CD4-positive, alpha-beta T cell treated with Interferon gamma for 1 hour (primary cell): Measurements from ENCODE around the gene BCL2A1.
"Not testable (repeated sequence)": the region's sequence is repeated elsewhere in the genome, so short reads cannot be mapped to it uniquely, and the experiment has no call there.

ENCODE experiments used
- DNase-seq: peaks from one replicate; pipeline ENCODE4 v3.0.0-alpha.2; 2020

Gene BCL2A1

DNA sequence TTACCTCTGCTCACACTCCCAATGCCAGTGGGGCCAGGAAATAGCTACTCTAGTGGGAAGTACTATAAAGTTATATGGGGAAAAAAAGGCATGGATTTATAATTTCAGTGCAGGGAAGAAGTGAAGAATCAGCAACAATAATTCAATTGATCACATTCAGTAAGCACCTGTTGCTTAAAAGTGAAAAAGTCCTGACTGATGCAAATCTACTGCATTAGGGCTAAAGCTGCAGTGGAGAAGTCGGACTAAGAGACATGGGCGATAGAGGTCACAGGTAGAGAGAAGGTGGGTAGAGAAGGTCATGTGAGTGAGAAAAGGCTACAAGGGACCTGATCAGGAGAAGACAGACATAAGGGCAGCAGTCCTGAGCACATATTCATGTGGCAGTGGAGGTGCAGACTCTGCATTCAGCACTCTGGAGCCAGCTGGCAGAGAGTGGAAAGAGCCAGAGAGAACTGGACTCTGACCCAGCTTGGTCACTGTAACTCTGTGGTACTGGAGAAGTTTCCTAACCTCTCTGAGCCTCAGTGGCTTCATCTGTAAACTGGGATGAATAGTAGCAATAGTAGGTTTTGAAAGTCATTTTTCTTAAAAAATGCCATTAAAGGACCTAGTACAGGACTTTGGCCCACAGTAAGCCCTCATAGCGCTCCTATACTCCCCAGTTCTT is 17.6 kb upstream of the BCL2A1 start:
- DNase-seq, result no peak

DNA sequence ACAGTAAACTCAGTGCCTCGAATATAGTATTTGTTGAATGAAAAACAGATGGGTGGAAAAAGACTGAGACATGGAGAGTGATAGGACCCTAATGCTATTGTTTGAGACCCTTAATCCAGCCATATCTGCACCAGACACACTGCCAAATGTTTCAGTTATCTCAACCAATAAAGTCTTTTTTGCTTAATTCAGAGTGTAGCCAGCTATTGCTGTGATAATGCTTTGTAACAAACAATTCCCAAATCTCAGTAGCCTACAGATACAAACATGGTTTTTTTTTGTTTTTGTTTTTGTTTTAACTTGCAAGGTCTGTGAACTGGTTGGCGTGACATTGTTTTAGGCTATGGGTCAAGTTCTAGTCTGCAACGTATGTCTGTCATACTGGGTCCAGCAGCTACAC is 17.0 kb upstream of the BCL2A1 start:
- DNase-seq, result no peak

DNA sequence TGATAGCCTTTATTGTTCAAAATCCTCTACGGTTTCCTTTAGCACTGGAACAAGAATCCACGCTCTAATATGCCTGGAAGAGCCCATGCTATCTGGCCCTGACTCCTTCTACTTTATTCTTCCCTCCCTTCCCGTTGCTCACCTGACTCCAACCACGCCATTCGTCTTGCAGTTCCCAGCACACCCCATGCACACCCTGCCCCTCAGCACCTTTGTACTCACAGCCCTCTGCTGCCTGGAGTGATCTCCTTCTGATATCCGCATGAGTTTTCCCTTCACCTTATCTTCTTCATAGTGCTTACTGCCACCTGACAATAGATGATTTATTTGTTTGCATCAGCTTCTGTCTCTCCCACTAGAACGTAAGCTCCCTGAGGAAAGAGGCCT is 16.6 kb upstream of the BCL2A1 start:
- DNase-seq, result no peak

DNA sequence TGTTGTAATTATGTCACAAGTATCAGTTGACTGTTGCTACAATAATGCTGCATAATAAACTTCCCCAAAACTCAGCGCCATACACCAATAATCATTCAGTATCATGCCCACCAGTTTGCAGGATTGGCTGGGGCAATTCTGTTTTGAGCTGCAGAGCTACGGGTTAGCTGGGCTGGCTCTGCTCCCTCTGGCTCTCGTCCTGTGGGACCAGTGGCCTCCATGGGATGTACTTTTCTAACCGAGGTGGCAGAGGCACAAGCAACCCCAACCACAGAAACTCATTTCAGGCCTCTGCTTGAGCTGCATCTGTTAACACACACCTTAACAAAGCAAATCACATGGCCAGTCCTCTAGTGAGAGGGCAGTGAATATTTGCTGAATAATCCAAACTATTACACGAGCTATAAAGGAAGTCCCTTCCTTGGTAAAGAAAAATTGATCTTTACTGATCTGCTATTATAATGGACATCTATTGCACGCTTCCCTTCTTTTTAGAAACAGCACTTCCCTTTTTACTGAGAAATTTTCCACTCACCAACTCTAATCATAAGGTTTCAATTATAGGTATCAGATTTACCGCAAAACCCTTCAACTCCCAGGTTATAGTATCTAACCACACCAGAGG is 10.9 kb upstream of the BCL2A1 start:
- no peak for DNase-seq

DNA sequence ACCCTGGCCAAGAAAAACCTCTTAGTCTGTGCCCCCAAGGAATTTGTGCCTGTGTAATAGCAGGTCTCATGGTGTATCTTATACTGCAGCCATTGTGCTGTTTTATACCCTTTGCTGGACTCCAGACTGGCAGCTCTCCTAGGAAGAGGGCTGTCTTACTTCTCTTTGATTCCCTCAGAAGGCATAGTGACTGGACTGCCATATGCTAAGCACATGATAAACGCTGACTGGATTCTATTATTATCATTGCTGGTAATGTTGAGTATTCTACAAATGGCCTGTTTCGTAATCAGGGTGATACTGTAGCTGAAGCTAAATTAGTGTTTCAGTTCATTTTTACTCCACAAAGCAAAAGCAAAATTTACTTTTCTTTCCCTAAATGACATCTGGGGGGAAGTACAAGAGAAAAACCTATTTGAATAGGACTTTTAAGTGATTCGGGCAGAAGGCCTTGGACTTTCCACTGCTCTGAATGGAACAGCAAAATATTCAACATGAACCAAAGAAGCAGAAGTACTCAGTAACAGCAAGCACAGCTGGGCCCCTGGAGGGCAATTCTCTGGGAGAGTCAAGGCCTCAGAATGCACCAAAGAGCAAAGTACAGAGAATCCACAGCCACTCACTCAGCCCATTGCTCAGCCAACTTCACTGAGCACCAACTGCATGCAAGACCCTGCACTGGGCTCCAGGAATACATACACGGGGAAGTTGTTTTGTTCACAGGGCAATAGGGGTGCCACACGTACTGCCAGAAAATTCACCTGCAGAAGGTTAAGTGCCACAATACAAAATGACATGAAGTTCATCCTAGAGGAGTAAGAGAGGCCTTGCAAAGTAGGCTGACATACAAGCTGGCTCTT is 7.9 kb upstream of the BCL2A1 start:
- DNase-seq, result no peak

DNA sequence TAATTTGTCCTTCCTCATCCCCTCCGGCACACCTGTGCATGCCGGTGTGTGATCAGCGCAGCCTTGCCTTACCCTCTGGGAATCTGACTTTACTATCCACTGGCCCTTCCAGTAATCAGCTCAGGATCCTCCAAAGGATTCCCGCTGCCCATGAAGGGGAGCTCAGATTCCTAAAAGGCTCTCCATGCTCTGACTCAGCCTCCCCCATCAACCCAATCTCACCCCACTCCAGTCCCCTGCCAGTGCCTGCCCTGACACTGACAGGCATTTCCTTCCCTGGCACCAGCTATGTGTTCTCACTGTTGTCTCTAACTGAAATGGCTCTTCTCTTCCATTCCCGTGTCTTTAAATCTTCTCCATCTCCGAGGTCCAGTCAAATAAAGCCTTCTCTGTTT is 7.3 kb upstream of the BCL2A1 start:
- no peak for DNase-seq

DNA sequence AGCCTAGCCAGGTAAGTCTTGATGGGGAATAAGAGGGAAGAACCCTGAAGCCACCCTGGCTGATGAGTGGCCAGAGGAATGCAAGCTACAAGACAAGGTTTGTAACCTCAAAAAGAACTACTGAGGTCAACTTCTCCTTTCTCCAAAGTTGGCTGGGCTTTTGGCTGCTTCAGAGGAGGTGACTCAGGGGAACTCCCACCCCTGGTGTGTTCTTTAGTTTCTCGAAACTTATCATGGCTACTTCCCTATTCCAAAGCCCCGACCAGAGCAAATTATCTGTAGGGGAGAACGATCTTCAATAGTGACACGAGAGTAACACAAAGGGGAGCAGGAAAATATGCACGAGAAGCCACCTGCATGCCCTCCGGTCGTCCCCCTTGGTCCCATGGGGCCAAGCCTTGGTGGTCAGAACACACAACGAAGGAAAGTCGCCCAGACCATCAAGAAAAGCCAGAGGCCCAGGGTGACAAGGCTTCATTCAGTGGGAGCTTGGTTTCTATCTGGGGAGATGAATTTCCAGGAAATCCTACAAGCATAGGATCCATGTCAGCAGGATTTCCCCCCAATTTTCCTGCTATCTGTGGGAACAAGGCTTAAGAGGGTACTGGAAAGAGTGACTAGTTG is 6.5 kb upstream of the BCL2A1 start:
- peak; percentile 66 for DNase-seq

DNA sequence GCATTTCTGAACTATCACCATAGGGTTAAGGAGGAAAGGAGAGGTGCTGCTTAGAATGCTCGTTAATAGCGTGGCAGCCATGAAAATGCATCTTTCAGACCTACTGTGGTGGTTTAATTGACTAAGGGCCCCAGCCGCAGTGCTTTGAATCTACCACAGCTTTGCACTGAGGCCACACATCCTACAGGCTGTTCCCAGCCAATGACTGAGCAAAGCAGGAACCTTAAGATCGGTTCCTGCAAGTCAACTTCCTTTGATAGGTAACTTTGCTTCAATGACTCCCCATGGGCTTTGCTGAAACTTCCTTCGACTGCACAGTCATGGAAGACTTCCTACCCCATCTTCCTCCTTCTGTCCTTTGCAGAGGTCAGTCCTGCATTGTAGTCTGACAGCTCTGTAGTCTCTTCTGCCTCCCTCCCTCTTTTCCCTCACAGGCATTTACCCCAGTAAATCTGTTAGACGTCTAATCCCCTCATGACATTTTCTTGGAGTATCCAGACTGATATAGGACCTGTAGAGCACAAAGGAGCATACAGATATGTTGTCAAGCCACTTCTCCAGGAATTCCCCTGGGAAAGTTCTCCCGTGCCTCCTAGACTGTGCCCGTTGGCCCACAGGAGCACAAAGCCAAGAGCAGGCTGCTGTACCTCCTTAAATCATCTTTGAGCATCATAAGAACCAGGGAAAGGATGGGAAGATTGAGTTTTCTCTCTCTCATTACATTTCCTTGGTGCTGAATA is 2.6 kb upstream of the BCL2A1 start:
- DNase-seq, result no peak

DNA sequence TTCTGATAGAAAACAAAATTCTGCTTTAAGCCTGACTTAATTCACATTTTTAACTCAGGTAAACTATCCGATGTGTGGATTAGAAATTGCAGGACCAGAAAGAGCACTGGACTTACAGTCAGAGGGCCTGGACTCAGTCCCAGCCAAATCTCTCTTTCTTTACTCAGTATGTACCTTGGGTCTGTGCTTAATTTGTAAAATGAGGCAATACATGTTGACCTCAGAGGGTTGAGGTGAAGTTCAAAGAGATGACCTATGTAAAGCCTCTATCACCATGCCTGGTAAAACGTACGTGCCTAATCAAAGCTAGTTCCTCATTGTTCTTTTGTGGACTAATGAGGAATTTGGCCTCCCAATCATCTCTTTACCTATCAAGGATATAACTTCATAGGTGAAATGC is 1.9 kb upstream of the BCL2A1 start:
- no peak for DNase-seq

DNA sequence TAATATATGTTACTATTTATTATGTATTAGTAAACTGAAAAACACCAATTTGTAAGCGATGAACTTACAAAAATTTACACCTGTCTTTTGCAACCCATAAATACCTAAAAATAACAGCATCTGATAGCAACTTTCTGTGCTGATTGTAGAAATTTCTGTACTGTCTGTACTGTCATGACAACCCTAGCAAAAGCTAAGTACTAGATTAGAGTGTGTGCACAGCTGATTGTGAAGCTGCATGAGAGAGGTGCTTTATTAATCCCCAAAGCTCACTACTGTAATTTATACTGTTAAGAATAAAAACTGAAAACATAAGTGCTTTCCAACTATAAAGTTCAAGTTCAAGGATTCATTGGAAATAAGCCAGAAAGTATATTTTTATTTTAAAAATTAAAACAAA is 815 bp downstream of the BCL2A1 start:
- DNase-seq, result no peak

DNA sequence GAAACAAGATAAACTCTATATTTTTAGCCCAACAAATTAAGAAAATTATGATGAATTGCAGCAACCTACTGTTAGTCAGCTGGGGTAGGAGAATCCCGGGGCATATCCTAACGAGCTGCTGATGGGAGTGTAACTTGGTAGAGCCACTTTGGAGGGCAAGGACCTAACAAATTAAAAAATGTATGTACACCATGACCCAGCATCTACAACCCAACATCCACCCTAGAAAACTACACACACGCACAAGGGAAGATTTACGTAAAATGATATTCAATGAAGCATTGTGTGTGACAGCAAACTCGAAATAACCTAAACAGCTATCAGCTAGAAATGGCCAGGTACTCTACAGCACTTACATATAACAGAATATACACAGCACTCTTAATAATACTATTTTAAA is 1.9 kb downstream of the BCL2A1 start:
- DNase-seq, result no peak

DNA sequence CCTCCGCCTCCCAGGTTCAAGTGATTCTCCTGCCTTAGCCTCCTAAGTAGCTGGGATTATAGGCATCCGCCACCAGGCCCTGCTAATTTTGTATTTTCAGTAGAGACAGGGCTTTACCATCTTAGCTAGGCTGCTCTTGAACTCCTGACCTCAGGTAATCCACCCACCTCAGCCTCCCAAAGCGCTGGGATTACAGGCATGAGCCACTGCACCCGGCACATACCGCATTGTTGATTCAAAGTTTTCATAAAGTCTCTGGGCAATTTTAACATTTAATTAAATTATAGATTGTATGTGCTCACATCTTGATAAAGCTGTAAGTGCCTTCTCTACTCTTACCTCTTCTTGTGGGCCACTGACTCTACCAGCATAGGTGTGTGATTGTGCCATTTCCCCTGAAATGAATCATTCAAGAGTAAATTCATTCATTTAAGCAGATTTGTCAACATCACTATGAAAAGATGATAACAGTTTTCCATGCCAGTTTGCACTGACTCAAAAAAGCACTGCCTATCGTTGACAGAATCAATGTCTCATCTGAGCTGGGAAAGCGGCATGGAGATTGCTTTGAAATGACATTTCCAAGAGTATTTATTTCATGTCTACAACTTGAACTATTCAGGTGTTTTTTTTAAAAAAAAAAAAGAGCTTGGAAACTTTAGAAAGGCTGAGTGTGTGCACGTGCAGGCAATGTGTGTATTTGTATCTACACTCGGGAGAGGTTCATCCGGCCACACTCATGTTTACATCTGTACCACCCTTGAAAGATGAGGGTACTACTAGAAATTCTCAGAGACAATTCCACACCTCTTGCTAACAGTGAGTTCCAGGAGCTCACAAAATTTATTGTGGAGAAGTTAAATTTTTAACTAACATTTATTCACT is 3.5 kb downstream of the BCL2A1 start:
- DNase-seq, result no peak

DNA sequence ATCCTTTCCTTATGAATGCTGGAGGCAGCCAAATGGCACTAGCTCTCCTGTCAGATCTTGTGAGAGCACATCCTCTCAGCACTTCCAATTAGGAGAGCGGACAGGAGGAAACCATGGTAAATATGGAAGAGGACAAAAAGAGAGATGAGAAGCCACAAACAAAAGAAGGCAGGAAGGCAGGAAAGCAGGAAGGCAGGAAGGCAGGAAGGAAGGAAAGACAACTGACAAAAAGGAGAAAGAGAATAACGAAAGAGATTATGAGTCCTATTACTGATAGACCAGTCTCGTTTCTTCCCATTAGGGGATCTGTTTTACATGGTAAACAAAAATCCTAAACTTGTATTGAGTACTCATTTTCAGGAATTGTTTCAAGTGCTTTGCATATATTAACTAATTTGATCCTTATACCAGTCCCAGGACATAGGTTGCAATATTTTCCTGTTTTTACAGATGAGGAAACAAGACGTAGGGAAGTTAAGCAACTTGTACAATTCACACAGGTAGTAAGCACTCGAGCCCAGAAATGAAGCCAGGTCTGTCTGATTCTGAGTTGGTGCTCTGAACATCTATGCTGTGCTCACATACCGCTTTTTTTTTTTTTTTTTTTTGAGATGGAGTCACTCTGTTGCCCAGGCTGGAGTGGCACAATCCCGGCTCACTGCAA is 4.2 kb downstream of the BCL2A1 start:
- no peak for DNase-seq

DNA sequence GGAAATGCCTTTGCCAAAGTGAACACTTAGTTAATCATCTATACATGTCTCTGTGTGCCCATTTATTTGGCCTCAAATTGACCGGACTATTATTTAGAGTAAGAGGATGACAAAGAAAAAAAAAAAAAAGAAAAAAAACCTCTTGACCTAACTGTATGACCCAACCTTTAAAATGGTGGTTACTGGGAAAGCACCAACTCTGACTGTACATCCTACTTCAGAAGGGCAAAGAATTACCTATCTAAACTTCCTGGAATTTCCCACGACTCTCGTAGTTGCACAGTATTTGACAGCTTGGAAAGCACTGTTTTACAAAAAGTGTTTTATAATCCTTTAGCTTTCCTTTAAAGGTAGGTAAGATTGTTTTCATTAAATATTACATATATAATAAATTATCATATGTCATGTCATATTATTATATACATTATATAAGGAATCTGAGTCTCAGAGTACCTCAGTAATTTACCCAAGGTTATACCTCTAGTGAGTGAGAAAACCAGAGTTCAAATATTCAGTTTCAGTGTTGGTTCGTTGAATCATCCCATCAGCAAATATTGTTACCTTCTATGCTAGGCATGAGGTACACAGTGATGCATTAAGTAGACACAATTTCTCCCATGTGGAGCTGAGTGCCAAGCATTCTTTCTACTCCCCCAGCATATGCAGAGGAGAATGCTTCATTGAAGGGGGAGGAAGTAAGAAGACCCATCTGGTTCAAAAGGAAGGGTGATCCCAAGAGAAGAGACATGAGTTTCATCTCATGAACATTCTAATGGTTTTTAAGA is 5.0 kb downstream of the BCL2A1 start:
- no peak for DNase-seq

DNA sequence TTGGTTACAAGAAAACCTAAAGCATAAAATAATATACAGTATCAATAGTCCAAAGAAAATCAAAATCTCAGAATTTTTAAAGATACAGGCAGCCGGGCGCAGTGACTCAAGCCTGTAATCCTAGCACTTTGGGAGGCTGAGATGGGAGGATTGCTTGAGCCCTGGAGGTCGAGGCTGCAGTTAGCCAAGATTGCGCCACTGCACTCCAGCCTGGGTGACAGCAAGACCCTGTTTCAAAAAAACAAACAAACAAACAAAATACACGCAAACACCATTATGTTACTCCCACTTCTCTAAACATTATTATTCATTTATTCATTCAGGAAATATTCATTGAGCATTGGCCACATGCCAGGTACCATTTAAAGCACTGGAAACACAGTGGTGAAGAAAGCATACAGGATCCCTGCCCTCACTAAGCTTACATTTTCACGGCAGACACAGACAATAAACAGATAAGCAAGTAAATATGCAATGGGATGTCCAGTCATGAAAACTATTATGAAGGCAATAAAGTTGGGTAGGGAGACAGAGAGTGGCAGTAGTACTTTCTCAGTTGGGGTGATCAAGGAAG is 6.7 kb downstream of the BCL2A1 start:
- no peak for DNase-seq

DNA sequence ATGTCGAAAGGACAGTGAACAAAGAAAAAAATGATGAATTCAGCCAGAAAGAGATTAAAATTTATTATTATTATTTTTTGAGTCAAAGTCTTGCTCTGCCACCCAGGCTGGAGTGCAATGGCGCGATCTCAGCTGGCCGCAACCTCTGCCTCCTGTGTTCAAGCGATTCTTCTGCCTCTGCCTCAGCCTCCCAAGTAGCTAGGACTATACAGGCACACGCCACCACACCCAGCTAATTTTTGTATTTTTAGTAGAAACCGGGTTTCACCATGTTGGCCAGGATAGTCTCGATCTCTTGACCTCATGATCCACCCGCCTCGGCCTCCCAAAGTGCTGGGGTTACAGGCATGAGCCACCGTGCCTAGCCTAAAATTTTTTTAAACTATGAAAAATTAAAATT is 8.1 kb downstream of the BCL2A1 start:
- not testable (repeated sequence) for DNase-seq

DNA sequence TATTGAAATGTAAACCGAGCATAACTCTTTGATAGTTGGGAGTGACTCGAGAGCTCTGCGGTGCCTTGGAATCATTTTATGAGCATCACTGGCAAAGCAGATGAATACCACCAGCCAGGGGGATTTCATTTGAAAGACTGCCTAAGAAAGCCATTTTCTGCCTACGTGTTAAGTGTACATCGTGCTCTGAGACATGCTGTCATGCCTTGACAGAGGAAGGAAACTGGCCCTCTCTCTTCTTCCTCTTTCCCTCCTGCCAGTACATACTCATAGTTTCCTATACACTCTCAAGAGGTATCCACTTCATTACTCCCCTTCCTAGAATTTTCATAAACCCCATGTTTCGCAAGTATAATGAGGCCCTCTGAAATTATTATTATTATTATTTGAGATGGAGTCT is 8.8 kb downstream of the BCL2A1 start:
- DNase-seq, result no peak

DNA sequence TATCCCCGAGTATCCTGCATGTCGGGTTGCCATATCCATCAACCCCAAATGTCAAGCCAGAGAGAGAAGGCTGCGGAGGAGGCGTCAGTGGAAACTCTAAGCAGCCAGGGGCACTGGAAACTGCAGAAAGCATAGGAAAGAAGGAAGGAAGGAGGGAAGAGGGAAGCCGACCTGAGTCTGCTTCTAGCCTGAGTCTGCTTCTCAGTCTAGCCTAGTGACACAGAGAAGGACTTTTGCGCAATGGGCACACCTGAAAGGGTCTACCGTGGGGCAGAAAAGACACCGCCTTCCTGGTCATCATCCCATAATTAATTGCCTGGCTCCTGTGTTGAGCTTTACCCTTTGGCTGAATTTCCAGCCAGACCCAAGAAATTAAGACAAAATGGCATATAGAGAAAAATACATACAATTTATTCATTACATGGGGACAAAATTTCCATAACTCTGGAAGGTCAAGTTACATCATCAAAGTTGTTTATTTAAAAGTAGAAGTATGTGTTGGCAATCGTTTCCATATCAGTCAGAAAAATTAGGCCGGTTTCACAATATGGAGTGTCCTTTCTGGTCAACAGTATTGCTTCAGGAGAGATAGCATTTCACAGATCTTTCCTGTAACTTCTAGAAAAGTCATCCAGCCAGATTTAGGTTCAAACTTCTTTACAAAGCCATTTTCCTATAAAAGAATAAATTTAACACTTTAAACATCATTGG is 10.3 kb downstream of the BCL2A1 start:
- DNase-seq, result no peak

DNA sequence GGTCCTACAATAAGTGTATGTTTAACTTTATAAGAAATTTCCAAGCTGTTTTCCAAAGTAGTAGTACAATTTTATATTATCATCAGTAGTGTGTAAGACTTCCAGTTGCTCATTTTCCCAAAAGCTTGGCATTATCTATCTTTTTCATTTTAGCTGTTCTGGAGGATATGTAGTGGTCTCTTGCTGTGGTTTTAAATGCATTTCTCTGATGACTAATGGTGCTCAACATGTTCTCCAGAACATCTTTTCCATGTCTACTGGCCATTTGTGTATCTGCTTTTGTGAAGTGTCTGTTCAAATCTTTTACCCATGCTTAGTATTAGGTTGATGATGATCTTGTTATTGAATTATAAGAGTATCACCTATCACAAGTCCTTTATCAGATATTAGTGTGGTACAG is 13.3 kb downstream of the BCL2A1 start:
- no peak for DNase-seq
